Embryonic facial prominence (tissue), 1 donor: Measurements from ENCODE around the gene DNALI1.
"Not testable (repeated sequence)": the region's sequence is repeated elsewhere in the genome, so short reads cannot be mapped to it uniquely, and the experiment has no call there.

Source experiments
- DNase-seq: peaks from one replicate; pipeline ENCODE4 v3.0.0-alpha.2; 2016; ENCODE audit errors: extremely low spot score

DNALI1 gene

DNA sequence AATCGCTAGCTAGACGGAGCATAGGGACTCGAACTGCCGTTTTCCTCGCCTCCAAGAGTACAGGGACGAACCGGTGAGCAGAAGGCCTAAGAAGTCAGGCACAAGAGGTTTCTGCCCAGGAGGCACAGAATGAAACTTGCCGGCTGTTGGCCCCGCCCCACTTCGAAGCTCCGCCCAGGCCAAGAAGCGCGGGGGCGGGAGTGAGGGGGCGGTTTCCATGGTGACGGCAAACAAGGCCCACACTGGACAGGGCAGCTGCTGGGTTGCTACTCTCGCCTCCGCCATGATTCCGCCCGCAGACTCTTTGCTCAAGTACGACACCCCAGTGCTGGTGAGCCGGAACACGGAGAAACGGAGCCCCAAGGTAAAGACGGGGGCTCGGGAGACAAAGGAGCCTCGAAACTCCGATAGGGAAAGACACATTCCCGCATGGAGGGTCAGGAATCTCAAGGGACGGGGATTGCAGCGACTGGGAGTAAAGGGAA is at the start of gene DNALI1:
Gene DNALI1 (plus strand): TSS at position 229 of the 485 bp plus-strand sequence. CDS start 55 bp downstream, at position 284.
- DNase-seq = peak; percentile 67

DNA sequence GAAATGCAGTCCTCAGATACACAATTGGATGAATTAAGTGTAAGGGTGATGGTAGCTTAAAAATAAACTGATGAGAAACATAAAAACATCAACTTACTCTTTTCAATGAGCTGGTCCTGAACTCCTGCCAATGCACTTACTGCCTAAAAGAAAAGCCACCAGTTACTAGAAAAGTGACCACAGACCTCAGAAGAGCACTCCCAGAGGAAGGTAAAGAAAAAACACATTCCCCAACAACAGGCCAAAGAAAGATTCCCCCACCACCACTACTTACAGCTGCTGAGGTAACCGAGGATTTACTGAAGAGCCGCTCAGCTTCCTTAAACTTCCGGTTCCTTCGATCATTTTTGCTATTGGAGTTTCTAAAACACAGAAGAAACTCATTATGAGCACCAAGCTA is 47.6 kb upstream of the DNALI1 start:
- DNase-seq = no peak

GRCh38 chr1:37513795-37514349 is 42.9 kb upstream of the DNALI1 start:
- DNase-seq = no peak

- peak; percentile 36 for DNase-seq
Observed at GRCh38 chr1:37514350-37515184, 42.2 kb upstream of the DNALI1 start, which contains the start of gene MEAF6. Gene MEAF6, minus strand, starts transcription at chr1:37514766. Its CDS starts 20 bp downstream, at chr1:37514746.

- DNase-seq = no peak
Observed at GRCh38 chr1:37515185-37516034, 41.3 kb upstream of the DNALI1 start.

- DNase-seq = no peak
Observed at GRCh38 chr1:37517569-37517968, 39.2 kb upstream of the DNALI1 start.

DNA sequence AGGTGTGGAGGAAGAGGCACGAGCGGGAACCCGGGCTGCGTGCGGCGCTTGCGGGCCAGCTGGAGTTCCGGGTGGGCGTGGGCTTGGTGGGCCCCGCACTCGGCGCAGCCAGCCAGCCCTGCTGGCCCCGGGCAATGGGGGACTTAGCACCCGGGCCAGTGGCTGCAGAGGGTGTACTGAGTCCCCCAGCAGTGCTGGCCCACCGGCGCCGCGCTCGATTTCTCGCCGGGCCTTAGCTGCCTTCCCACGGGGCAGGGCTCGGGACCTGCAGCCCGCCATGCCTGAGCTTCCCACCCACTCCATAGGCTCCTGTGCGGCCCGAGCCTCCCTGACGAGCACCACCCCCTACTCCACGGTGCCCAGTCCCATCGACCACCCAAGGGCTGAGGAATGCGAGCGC is 38.5 kb upstream of the DNALI1 start:
- DNase-seq = not testable (repeated sequence)

DNA sequence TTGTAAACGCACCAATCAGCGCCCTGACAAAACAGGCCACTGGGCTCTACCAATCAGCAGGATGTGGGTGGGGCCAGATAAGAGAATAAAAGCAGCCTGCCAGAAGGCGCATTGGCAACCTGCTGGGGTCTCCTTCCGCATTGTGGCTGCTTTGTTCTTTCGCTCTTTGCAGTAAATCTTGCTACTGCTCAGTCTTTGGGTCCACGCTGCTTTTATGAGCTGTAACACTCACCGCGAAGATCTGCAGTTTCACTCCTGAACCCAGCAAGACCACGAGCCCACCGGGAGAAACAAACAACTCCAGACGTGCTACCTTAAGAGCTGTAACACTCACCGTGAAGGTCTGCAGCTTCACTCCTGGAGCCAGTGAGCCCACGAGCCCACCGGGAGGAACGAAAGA is 37.8 kb upstream of the DNALI1 start:
- not testable (repeated sequence) for DNase-seq

DNA sequence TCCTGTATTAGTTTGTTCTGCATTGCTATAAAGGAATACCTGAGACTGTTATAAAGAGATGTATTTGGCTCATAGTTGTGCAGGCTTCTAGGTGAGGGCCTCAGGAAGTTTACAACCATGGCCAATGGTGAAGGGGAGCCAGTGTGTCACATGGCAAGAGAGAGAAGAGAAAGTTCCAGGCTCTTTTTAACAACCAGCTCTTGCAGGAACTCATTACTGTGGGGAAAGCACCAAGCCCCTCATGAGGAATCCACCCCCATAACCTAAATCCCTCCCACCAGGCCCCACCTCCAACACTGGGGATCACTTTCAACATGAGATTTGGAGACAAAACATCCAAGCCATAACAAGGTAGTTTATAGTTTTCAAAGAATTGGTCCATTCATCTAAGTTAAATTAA is 37.1 kb upstream of the DNALI1 start:
- DNase-seq = no peak

GRCh38 chr1:37529888-37530287 is 26.9 kb upstream of the DNALI1 start:
- not testable (repeated sequence) for DNase-seq

DNA sequence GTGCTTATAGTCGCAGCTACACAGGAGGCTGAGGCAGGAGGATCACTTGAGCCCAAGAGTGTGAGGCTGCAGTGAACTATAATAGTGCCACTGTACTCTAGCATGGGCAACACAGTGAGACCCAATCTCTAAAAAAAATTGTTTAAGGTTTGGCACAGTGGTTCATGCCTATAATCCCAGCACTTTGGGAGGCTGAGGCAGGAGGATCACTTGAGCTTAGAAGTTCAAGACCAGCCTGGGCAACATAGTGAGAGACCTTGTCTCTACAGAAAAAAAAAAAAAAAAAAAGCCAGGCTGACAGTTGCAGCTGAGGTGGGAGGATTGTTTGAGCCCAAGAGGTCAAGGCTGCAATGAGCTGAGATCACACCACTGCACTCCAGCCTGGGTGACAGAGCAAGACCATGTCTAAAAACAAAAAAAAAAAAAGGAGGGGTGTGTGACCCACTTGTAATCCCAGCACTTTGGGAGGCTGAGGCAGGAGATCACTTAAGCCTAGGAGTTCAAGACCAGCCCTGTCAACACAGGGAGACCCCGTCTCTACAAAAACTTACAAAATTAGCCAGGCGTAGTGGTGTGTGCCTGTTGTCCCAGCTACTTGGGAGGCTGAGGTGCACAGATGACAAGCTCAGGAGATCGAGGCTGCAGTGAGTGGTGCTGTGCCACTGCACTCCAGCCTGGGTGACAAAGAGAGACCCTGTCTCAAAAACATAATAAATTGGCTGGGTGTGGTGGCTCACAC is 24.2 kb upstream of the DNALI1 start:
- not testable (repeated sequence) for DNase-seq

DNA sequence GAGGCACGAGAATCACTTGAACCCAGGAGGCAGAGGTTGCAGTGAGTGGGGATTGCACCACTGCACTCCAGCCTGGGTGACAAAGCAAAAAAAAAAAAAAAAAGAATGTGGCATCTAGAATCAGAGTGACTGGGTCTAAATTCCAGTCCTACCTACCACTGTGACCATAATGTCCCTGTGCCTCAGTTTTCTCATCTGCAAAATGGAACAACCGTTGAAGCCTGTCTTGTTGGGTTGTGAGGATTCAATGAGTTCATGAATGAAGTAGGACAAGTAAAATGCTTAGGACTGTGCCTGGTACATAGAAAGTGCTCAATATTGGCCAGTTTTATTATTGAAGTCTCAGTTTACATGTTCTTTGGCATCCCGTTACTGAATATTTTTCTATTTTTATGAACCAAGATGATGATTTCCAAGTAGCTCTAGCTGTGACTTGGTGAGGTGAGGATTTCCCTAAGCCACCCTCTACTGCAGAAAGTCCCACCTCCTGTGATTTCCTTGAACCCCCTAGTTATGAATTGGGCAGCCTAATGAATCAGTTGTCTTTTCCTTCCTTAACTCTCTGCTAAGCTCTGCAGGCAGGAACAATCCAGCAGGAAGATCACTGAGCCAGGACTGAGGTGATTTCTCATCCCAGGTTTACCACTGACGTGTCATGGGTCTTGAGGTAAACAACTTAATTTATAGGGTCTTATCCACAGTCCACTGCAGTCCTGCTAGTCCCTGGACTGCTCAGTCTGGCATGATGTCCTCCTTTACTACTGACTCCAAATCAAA is 23.2 kb upstream of the DNALI1 start:
- no peak for DNase-seq

GRCh38 chr1:37537378-37537777 is 19.4 kb upstream of the DNALI1 start:
- DNase-seq = no peak

GRCh38 chr1:37539154-37539553 is 17.6 kb upstream of the DNALI1 start:
- DNase-seq = not testable (repeated sequence)

- no peak for DNase-seq
Observed at GRCh38 chr1:37540036-37540785, 16.5 kb upstream of the DNALI1 start.

DNA sequence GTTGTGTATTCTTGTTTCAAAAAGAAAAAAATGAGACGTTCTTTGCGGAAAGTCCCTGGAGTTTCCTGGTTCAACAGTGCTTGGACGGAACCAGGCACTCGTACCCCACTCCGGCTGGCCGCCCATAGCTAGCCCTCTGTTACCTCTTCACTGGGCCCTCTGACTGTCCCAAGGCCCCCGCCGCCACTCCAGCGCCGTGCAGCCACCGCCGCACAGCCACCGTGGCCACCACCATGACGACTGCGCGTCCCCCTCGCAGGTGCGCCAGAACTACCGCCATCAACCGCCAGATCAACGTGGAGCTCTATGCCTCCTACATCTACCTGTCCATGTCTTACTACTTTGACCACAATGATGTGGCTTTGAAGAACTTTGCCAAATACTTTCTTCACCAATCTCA is 12.2 kb upstream of the DNALI1 start:
- DNase-seq = no peak

- DNase-seq = no peak
Observed at GRCh38 chr1:37545019-37545418, 11.7 kb upstream of the DNALI1 start.

DNA sequence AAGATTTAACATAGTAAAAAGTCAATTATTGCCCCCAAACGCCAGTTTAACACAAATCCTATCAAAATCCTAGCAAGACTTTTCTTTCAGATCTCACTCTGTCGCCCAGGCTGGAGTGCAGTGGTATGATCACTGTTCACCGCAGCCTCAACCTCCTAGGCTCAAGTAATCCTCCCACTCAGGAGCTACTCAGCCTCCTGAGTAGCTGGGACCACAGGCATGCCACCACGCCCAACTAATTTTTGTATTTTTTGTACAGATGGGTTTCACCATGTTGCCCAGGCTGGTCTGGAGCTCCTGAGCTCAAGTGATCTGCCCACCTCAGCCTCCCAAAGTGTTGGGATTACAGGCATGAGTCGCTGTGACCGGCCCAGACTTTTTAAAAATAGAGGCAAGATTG is 7.4 kb upstream of the DNALI1 start:
- no peak for DNase-seq

- no peak for DNase-seq
Observed at GRCh38 chr1:37553598-37553926, 3.2 kb upstream of the DNALI1 start.
